ENCODE measurements around the gene TUBG1. TPM values are rescaled to one million over a fixed set of nuclear protein-coding genes. Genes with fewer than 3 reads are reported as not detected.
"Not testable (repeated sequence)": the region's sequence is repeated elsewhere in the genome, so short reads cannot be mapped to it uniquely, and the experiment has no call there.

Gene TUBG1
- total RNA-seq, 3 donors from 2014 or later: 20.5 to 34.4 (median 22.8) TPM

- Histone ChIP-seq H3K27me3 (no peaks in the 10 kb centered on the region), H3K27ac (no peak overlapping the region), H3K4me3 (no peak overlapping the region), H3K36me3 (no peaks in the 10 kb centered on the region), H3K9me3 (no peaks in the 10 kb centered on the region), H3K4me1 (no peaks in the 10 kb centered on the region)
- intact Hi-C loops (cut with DNase I; ENCODE audit: low total_unique reads): no loop called here
- no peak for DNase-seq (ENCODE audit: low spot score in 2 of 2)
- no peak for TF ChIP-seq CTCF (IDR thresholded peaks at IDR 0.05)
- TF ChIP-seq POLR2AphosphoS5 (IDR thresholded peaks at IDR 0.05): no peak
- TF ChIP-seq POLR2A (IDR thresholded peaks at IDR 0.05): no peak
Measured at GRCh38 chr17:42613699-42614295, 4.3 kb downstream of the TUBG1 start.

GRCh38 chr17:42617956-42618431 lies 8.5 kb downstream of the TUBG1 start:
- H3K27ac ChIP-seq: peak overlapping the region; percentile 5 to 52
- H3K4me1 ChIP-seq: no peaks in the 10 kb centered on the region
- no peaks in the 10 kb centered on the region for H3K27me3 ChIP-seq
- no peak overlapping the region for H3K4me3 ChIP-seq
- no peak for DNase-seq (ENCODE audit: low spot score in 2 of 2)
- no peaks in the 10 kb centered on the region for H3K36me3 ChIP-seq
- TF ChIP-seq POLR2AphosphoS5 (IDR thresholded peaks at IDR 0.05) (no peak), CTCF (IDR thresholded peaks at IDR 0.05) (no peak), POLR2A (IDR thresholded peaks at IDR 0.05) (no peak)
- H3K9me3 ChIP-seq: no peaks in the 10 kb centered on the region
- intact Hi-C loops (cut with DNase I; ENCODE audit: low total_unique reads): loop anchor here (2.0 kb wide), 1 partner anchor 59 kb away; the partner anchor contains the start of gene PLEKHH3

DNA sequence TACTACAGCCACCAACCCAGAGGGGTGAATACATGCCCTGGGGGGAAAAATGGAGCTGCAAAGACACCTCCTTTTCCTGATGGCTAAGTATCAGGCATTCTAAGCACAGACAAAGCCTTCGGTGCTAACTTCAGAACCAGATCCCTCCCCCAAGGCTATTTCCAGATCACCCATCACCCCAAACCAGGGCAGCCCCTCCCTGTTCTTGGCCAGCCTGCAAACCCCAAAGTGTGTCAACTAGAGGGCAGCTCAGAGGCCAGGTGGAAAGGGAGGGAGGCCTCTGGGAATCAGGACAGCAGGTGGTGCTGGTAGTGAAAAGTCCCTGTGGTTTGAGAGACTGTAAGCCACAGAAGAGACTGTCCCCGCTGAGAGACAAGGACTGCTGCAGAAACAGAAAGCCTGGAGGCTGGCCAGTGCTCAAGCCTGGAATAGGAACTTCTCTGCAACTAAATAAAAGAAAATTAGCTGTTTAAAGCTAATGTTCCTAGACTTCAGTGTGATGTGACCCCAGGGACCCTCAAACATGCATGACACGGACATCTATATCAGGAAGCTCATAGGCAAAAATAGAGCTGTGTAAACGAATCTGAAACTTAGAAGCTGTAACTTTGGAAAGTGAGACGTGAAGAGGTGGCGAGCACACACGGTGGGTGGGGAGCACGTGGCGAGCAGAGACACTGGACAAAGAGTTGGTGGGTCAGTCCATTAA lies 9.1 kb downstream of the TUBG1 start:
- H3K36me3 ChIP-seq: no peaks in the 10 kb centered on the region
- no peak overlapping the region for H3K4me3 ChIP-seq
- peak overlapping the region; percentile 5 to 52 for H3K27ac ChIP-seq
- no peaks in the 10 kb centered on the region for H3K4me1 ChIP-seq
- DNase-seq (ENCODE audit: low spot score in 2 of 2): peak in 1 of 2 donors; percentile 60
- H3K9me3 ChIP-seq: no peaks in the 10 kb centered on the region
- no peaks in the 10 kb centered on the region for H3K27me3 ChIP-seq
- intact Hi-C loops (cut with DNase I; ENCODE audit: low total_unique reads): loop anchor here (2.0 kb wide), 1 partner anchor 58 kb away; the partner anchor contains the start of gene PLEKHH3
- peak in 2 of 3 donors; percentile 12 to 37 for TF ChIP-seq CTCF (IDR thresholded peaks at IDR 0.05)
- no peak for TF ChIP-seq POLR2A (IDR thresholded peaks at IDR 0.05)
- peak in 1 of 3 donors; percentile 16 for TF ChIP-seq POLR2AphosphoS5 (IDR thresholded peaks at IDR 0.05)

GRCh38 chr17:42621987-42622386 lies 12.5 kb downstream of the TUBG1 start:
- H3K36me3 ChIP-seq; H3K4me3 ChIP-seq; H3K4me1 ChIP-seq; H3K9me3 ChIP-seq; H3K27ac ChIP-seq; H3K27me3 ChIP-seq; DNase-seq (ENCODE audit: low spot score in 2 of 2); intact Hi-C loops (cut with DNase I; ENCODE audit: low total_unique reads): not testable (repeated sequence)

DNA sequence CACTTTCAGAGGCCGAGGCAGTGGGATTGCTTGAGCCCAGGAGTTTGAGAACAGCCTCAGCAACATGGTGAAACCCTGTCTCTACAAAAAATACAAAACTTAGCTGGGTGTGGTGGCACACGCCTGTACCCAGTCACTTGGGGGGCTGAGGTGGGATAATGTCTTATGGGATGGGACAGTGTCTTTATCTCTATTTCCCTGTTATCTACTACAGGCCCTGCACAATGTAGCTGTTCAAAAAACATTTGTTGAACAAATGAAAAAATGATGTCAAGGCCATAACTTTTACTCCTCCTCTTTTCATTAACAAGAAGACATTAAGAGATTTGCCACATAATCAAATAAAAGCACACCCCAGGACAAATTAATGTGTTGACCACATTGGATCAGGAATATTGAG lies 13.8 kb downstream of the TUBG1 start:
- Histone ChIP-seq H3K36me3 (no peaks in the 10 kb centered on the region), H3K9me3 (no peaks in the 10 kb centered on the region), H3K4me3 (no peak overlapping the region), H3K27ac (no peak overlapping the region), H3K27me3 (no peaks in the 10 kb centered on the region), H3K4me1 (no peaks in the 10 kb centered on the region)
- intact Hi-C loops (cut with DNase I; ENCODE audit: low total_unique reads): no loop called here
- no peak for DNase-seq (ENCODE audit: low spot score in 2 of 2)
- TF ChIP-seq POLR2A (IDR thresholded peaks at IDR 0.05) (no peak), CTCF (IDR thresholded peaks at IDR 0.05) (no peak), POLR2AphosphoS5 (IDR thresholded peaks at IDR 0.05) (no peak)

All from breast epithelium (tissue), 4 donors.